HPDE6-E6E7 (cell line): ENCODE measurements around the gene UNC45A.
"Not testable (repeated sequence)": the region's sequence is repeated elsewhere in the genome, so short reads cannot be mapped to it uniquely, and the experiment has no call there.

Experiments
- DNase-seq: peaks from one replicate; pipeline ENCODE4 v3.0.0; 2011; ENCODE audit warnings: missing footprints; ENCODE audit errors: extremely low spot score

The UNC45A gene

GRCh38 chr15:90902840-90903732, 32.0 kb upstream of the UNC45A start, which contains the start of gene MAN2A2:
Gene MAN2A2, plus strand, starts transcription at chr15:90903302. Its CDS starts 906 bp downstream, at chr15:90904208.
- peak; percentile 45 for DNase-seq

- DNase-seq = no peak
Observed at GRCh38 chr15:90903733-90904536, 31.1 kb upstream of the UNC45A start.

- no peak for DNase-seq
Observed at GRCh38 chr15:90904746-90905145, 30.3 kb upstream of the UNC45A start.

GRCh38 chr15:90905306-90906180, 29.5 kb upstream of the UNC45A start:
- no peak for DNase-seq

GRCh38 chr15:90906181-90906849, 28.8 kb upstream of the UNC45A start:
- no peak for DNase-seq

GRCh38 chr15:90907051-90907660, 27.9 kb upstream of the UNC45A start:
- no peak for DNase-seq

GRCh38 chr15:90907838-90908507, 27.1 kb upstream of the UNC45A start:
- DNase-seq = no peak

- DNase-seq = not testable (repeated sequence)
Observed at GRCh38 chr15:90909449-90909848, 25.6 kb upstream of the UNC45A start.

- no peak for DNase-seq
Observed at GRCh38 chr15:90909976-90910375, 25.1 kb upstream of the UNC45A start.

GRCh38 chr15:90910441-90911301, 24.4 kb upstream of the UNC45A start:
- DNase-seq = no peak

GRCh38 chr15:90911302-90911623, 23.8 kb upstream of the UNC45A start:
- DNase-seq = no peak

- DNase-seq = no peak
Observed at GRCh38 chr15:90911906-90912769, 22.9 kb upstream of the UNC45A start.

GRCh38 chr15:90912770-90913075, 22.4 kb upstream of the UNC45A start:
- DNase-seq = no peak

GRCh38 chr15:90913398-90913944, 21.6 kb upstream of the UNC45A start:
- DNase-seq = no peak

GRCh38 chr15:90914305-90915080, 20.6 kb upstream of the UNC45A start:
- no peak for DNase-seq

- DNase-seq = no peak
Observed at GRCh38 chr15:90915216-90915807, 19.8 kb upstream of the UNC45A start.
